Pancreas (tissue), 10 donors: ENCODE data around the gene NR2C2. TPM values are rescaled to one million over a fixed set of nuclear protein-coding genes. Genes with fewer than 3 reads are reported as not detected.

Experiments used
- ATAC-seq, 4 donors: fragments of 200-7000 bp; cut with Tn5 transposase; one replicate each; pipeline versions ENCODE4 v1.8.0 to v1.9.1; 2020; ENCODE audit warnings: mild to moderate bottlenecking in 4 of 4, moderate library complexity in 4 of 4
- DNase-seq, 6 donors: peaks; one replicate each; pipeline ENCODE4 v3.0.0-alpha.2; 2020
- FAIRE-seq: peaks from 2 replicates; lab custom pipeline; 2012; peaks lifted over from hg19 to GRCh38; lab: Jason Lieb, UNC
- H3K27ac ChIP-seq, 4 donors: fragments of 200-600 bp; sonication (generic); 1 replicate in 3 of 4; 2 replicates in 1 of 4; pipeline versions ENCODE4 v1.5.0 to v1.8.0; 2020
- H3K27me3 ChIP-seq, 4 donors: fragments of 200-600 bp; one replicate each; pipeline ENCODE4 v1.8.0; 2021
- H3K36me3 ChIP-seq, 3 donors: fragments of 200-600 bp; sonication (generic) in 1 of 3; one replicate each; pipeline versions ENCODE4 v1.5.0 to v1.8.0; 2020 to 2021
- H3K4me1 ChIP-seq, 3 donors: fragments of 200-600 bp; one replicate each; pipeline ENCODE4 v1.8.0; 2021
- H3K4me3 ChIP-seq, 4 donors: fragments of 200-600 bp; sonication (generic) in 2 of 4; one replicate each; pipeline versions ENCODE4 v1.5.0 to v1.8.0; 2020 to 2021
- H3K9me3 ChIP-seq, 4 donors: fragments of 200-600 bp; one replicate each; pipeline ENCODE4 v1.8.0; 2021
- WGBS, 2 donors: extraction: QIAGEN DNeasy Blood & Tissue Kit; methylation state at CpG; one replicate each; pipeline ENCODE4 v1.1.7; 2013; 5-methylcytosine and 5-hydroxymethylcytosine counted together
- intact Hi-C, 3 donors: fragments of 100-400 bp; cut with DNase I; formaldehyde crosslinking; loops; one replicate each; pipeline versions ENCODE4 v1.11.1 to v1.14.2; 2022
- polyA plus RNA-seq, 2 donors: library from polyadenylated mRNA; stranded (reverse); fragments of 200-250 nt; gene quantifications; one replicate each; pipeline ENCODE4 v1.2.3, GENCODE V29; 2013
- total RNA-seq, 6 donors: library from RNA; stranded (reverse); fragmentation: NEBNext Ultra II Directional in 4 of 6; extraction: Animal tissue kit (Norgen Biotek cat#: 25700) in 4 of 6; gene quantifications; one replicate each; pipeline versions ENCODE4 v1.2.1 to v1.2.4, GENCODE V29; 2021 to 2023
- TF ChIP-seq, protein P1 (sequence below), 4 donors: fragments of 200-600 bp; sonication (generic) in 3 of 4; IDR thresholded peaks; one replicate each; pipeline versions ENCODE4 v1.5.0 to v1.8.0; 2021; ENCODE audit warnings: antibody characterized with exemption in 4 of 4
- donor health status: healthy with polysubstance abuse.
- donor health status: DM: no; HTN: no; CAD: no; lungs with moderate emphysema.
- donor health status: DM: no; HTN: no; CAD: no.
- donor health status: control.
- donor health status: control.
- donor health status: Bipolar disorder and iron deficiency.
- donor health status: DM: yes; HTN: yes; CAD: no.
- donor health status: DM: no; HTN: no; CAD: no.
- donor health status: DM: no; HTN: no; CAD: no.
- donor health status: DM: yes; HTN: yes; CAD: no.

NR2C2 gene
- total and polyA plus RNA-seq, 8 donors, result 5.4 to 25.1 (median 14.4) TPM

GRCh38 chr3:14957153-14957552, 9.8 kb downstream of the NR2C2 start:
- Histone ChIP-seq H3K9me3 (no peaks in the 10 kb centered on the region), H3K27me3 (no peaks in the 10 kb centered on the region), H3K4me3 (no peak overlapping the region), H3K27ac (no peak overlapping the region), H3K4me1 (peaks cover 0 to 7% (median 5%) of the 10 kb centered on the region in 3 donors), H3K36me3 (no peaks in the 10 kb centered on the region)
- intact Hi-C loops, result no loop called here
- ATAC-seq, result peak in 1 of 4 donors; percentile 36
- TF ChIP-seq, protein P1, sequence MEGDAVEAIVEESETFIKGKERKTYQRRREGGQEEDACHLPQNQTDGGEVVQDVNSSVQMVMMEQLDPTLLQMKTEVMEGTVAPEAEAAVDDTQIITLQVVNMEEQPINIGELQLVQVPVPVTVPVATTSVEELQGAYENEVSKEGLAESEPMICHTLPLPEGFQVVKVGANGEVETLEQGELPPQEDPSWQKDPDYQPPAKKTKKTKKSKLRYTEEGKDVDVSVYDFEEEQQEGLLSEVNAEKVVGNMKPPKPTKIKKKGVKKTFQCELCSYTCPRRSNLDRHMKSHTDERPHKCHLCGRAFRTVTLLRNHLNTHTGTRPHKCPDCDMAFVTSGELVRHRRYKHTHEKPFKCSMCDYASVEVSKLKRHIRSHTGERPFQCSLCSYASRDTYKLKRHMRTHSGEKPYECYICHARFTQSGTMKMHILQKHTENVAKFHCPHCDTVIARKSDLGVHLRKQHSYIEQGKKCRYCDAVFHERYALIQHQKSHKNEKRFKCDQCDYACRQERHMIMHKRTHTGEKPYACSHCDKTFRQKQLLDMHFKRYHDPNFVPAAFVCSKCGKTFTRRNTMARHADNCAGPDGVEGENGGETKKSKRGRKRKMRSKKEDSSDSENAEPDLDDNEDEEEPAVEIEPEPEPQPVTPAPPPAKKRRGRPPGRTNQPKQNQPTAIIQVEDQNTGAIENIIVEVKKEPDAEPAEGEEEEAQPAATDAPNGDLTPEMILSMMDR (IDR thresholded peaks at IDR 0.05), result no peak
- WGBS, 2 donors, result 44 to 46% methylated on average over 1 of the region's 1 CpG
- no peak for DNase-seq
- FAIRE-seq, result no peak

GRCh38 chr3:14957925-14958324, 10.5 kb downstream of the NR2C2 start:
- no peak overlapping the region for H3K4me3 ChIP-seq
- 33 to 48% methylated on average over 1 of the region's 1 CpG for WGBS, 2 donors
- TF ChIP-seq, protein P1 (IDR thresholded peaks at IDR 0.05), result no peak
- no peak for DNase-seq
- H3K27ac ChIP-seq, result no peak overlapping the region
- intact Hi-C loops, result no loop called here
- no peaks in the 10 kb centered on the region for H3K9me3 ChIP-seq
- peaks cover 0 to 7% (median 5%) of the 10 kb centered on the region in 3 donors for H3K4me1 ChIP-seq
- FAIRE-seq, result no peak
- no peaks in the 10 kb centered on the region for H3K27me3 ChIP-seq
- no peak for ATAC-seq
- no peaks in the 10 kb centered on the region for H3K36me3 ChIP-seq

GRCh38 chr3:14959359-14959943, 12.1 kb downstream of the NR2C2 start:
- intact Hi-C loops, result no loop called here
- H3K27ac ChIP-seq, result no peak overlapping the region
- FAIRE-seq, result no peak
- H3K4me1 ChIP-seq, result peaks cover 0 to 12% (median 7%) of the 10 kb centered on the region in 3 donors
- no peak for ATAC-seq
- H3K4me3 ChIP-seq, result no peak overlapping the region
- H3K36me3 ChIP-seq, result no peaks in the 10 kb centered on the region
- no peak for DNase-seq
- TF ChIP-seq, protein P1 (IDR thresholded peaks at IDR 0.05), result no peak
- H3K9me3 ChIP-seq, result no peaks in the 10 kb centered on the region
- H3K27me3 ChIP-seq, result no peaks in the 10 kb centered on the region
- 80 to 83% methylated on average over 2 of the region's 2 CpGs for WGBS, 2 donors

DNA sequence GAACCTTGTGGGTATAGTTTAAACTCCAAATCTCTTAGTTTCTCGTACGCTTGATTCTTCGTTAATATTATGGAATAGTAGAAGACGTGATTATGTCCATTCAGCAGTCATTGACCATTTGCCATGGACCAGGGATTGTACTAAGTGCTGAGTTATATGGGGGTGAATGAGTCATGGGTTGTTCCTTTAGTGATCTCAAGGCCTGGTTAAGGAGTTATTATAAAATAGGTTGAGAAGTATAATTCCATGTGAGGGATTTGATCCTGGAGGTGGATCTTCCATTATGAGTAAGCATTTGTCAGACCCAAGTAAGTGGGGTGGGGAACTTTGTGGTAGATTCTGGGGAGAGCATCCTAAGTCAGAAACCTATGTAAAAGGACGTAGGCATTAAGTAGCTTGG, 15.4 kb downstream of the NR2C2 start:
- intact Hi-C loops, result no loop called here
- H3K27ac ChIP-seq, result no peak overlapping the region
- TF ChIP-seq, protein P1 (IDR thresholded peaks at IDR 0.05), result no peak
- DNase-seq (no peak), ATAC-seq (no peak), FAIRE-seq (no peak)
- H3K36me3 ChIP-seq, result no peaks in the 10 kb centered on the region
- 93 to 97% methylated on average over 5 of the region's 5 CpGs for WGBS, 2 donors
- H3K9me3 ChIP-seq, result no peaks in the 10 kb centered on the region
- no peaks in the 10 kb centered on the region for H3K27me3 ChIP-seq
- peaks cover 0 to 7% (median 0%) of the 10 kb centered on the region in 3 donors for H3K4me1 ChIP-seq
- no peak overlapping the region for H3K4me3 ChIP-seq

GRCh38 chr3:14967285-14967684, 19.9 kb downstream of the NR2C2 start:
- no peak for DNase-seq
- Histone ChIP-seq H3K4me1 (peaks cover 0 to 7% (median 0%) of the 10 kb centered on the region in 3 donors), H3K27ac (no peak overlapping the region), H3K27me3 (no peaks in the 10 kb centered on the region), H3K4me3 (no peak overlapping the region), H3K36me3 (no peaks in the 10 kb centered on the region), H3K9me3 (no peaks in the 10 kb centered on the region)
- intact Hi-C loops, result no loop called here
- WGBS, 2 donors, result 67 to 68% methylated on average over 1 of the region's 1 CpG
- ATAC-seq, result no peak
- TF ChIP-seq, protein P1 (IDR thresholded peaks at IDR 0.05), result no peak
- FAIRE-seq, result no peak
